Body of pancreas (tissue), 4 donors: Measurements from ENCODE around the gene SOHLH1. TPM values are rescaled to one million over a fixed set of nuclear protein-coding genes. Genes with fewer than 3 reads are reported as not detected.

Experiments
- ATAC-seq: fragments of 150-250 bp; one replicate; pipeline ENCODE4 v1.9.1; 2016
- DNase-seq, 4 donors: peaks; one replicate each; pipeline ENCODE4 v3.0.0-alpha.2; 2019
- H3K27ac ChIP-seq, 4 donors: fragments of 200-600 bp; sonication (generic); 1 replicate in 3 of 4; 2 replicates in 1 of 4; pipeline versions ENCODE4 v1.5.1 to v1.6.1; 2016 to 2019; ENCODE audit warnings: mild to moderate bottlenecking in 1 of 4, mixed read lengths in 1 of 4, moderate library complexity in 1 of 4
- H3K27me3 ChIP-seq, 2 donors: fragments of 200-600 bp; sonication (generic); one replicate each; pipeline ENCODE4 v1.6.0; 2016; ENCODE audit warnings: mild to moderate bottlenecking in 1 of 2
- H3K36me3 ChIP-seq, 2 donors: fragments of 200-600 bp; sonication (generic); replicated peaks in 1 of 2; 2 replicates each; pipeline ENCODE4 v1.5.1; 2016; ENCODE audit warnings: low read depth in 2 of 2; ENCODE audit not compliant: insufficient read depth in 1 of 2
- H3K4me1 ChIP-seq: fragments of 200-600 bp; sonication (generic); one replicate; pipeline ENCODE4 v1.6.0; 2016
- H3K4me3 ChIP-seq, 2 donors: fragments of 200-600 bp; sonication (generic); 1 replicate in 1 of 2; 2 replicates in 1 of 2; pipeline ENCODE4 v1.5.1; 2016 to 2019
- H3K9me3 ChIP-seq, 3 donors: fragments of 200-600 bp; sonication (generic); 1 replicate in 2 of 3; 2 replicates in 1 of 3; pipeline ENCODE4 v1.5.1; 2016
- POLR2A ChIP-seq, 3 donors: fragments of 450-650 bp; IDR thresholded peaks; one replicate each; pipeline ENCODE4 v1.6.1; 2016; ENCODE audit warnings: antibody characterized with exemption in 3 of 3, mild to moderate bottlenecking in 2 of 3
- WGBS, 2 donors: methylation state at CpG; one replicate each; pipeline ENCODE4 v1.1.5; 2017; 5-methylcytosine and 5-hydroxymethylcytosine counted together
- intact Hi-C: fragments of 100-400 bp; cut with DNase I; formaldehyde crosslinking; loops from one replicate; pipeline ENCODE4 v1.15.1; 2023
- total RNA-seq, 2 donors: library from RNA; depleted of rRNA; stranded (reverse); fragments of >200 nt; gene quantifications; one replicate each; pipeline ENCODE4 v1.1.0, GENCODE V29; 2016
- TF ChIP-seq, protein P1 (sequence below), 7 experiments: fragments of 450-650 bp in 4 of 7; fragments of 200-600 bp in 3 of 7; sonication (generic) in 3 of 7; IDR thresholded peaks; one replicate each; pipeline ENCODE4 v1.5.1; 2016 to 2019; ENCODE audit warnings: antibody characterized with exemption in 7 of 7

Gene SOHLH1
- total RNA-seq, 2 donors from 2014 or later = not detected

DNA sequence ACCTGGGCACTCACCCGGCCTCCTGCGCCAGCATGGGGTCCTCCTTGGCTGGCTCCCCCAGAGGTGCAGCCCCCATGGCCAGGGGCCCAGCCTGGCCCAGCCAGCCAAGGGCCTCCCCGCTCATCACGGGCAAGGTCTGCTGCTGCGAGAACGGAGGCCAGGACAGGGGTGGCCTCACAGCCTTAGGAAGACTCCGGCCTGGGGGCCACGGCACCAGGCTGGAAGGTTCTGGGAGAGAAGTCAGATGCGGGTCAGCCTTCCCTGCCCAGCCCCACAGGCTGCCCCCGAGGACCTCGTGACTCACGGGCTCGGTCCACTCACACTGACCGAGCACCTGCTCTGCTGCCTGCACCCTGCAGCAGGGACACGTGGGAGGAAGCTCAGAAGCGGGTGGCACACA lies 4.2 kb downstream of the SOHLH1 start:
- no peak for TF ChIP-seq POLR2A (IDR thresholded peaks at IDR 0.05)
- TF ChIP-seq, protein P1, sequence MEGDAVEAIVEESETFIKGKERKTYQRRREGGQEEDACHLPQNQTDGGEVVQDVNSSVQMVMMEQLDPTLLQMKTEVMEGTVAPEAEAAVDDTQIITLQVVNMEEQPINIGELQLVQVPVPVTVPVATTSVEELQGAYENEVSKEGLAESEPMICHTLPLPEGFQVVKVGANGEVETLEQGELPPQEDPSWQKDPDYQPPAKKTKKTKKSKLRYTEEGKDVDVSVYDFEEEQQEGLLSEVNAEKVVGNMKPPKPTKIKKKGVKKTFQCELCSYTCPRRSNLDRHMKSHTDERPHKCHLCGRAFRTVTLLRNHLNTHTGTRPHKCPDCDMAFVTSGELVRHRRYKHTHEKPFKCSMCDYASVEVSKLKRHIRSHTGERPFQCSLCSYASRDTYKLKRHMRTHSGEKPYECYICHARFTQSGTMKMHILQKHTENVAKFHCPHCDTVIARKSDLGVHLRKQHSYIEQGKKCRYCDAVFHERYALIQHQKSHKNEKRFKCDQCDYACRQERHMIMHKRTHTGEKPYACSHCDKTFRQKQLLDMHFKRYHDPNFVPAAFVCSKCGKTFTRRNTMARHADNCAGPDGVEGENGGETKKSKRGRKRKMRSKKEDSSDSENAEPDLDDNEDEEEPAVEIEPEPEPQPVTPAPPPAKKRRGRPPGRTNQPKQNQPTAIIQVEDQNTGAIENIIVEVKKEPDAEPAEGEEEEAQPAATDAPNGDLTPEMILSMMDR (IDR thresholded peaks at IDR 0.05) = no peak
- intact Hi-C loops = no loop called here
- H3K4me1 ChIP-seq = no peaks in the 10 kb centered on the region
- H3K27ac ChIP-seq = no peak overlapping the region
- no peaks in the 10 kb centered on the region for H3K9me3 ChIP-seq
- H3K27me3 ChIP-seq = no peaks in the 10 kb centered on the region
- H3K36me3 ChIP-seq = no peaks in the 10 kb centered on the region
- ATAC-seq (no peak), DNase-seq (no peak)
- no peak overlapping the region for H3K4me3 ChIP-seq
- WGBS, 2 donors = 67% methylated on average over 13 of the region's 16 CpGs; no CpG with 5 or more reads in 1 of the 2 donors

DNA sequence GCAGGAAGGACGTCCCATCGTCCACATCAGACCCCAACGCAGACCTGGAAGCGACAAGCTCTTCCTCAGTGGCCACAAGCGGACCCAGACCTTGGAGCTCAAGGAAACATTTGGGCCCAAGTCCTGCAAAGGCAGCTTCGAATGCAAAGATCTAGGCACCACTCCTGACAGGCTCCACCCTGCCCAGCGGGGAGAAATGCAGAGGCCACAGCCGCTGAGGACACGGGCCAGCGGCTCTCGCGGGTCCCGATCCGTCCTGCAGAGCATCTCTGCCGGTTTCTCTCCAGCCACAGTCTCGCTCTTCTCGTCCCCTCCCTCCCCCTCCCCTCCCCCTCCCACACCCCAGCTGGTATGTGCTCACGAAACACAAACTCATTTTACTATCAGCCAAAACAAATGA lies 4.9 kb downstream of the SOHLH1 start:
- WGBS, 2 donors = 26 to 45% methylated on average over 8 to 18 of the region's 18 CpGs
- no peaks in the 10 kb centered on the region for H3K9me3 ChIP-seq
- intact Hi-C loops = no loop called here
- no peak for ATAC-seq
- no peak overlapping the region for H3K4me3 ChIP-seq
- H3K27ac ChIP-seq = no peak overlapping the region
- H3K4me1 ChIP-seq = no peaks in the 10 kb centered on the region
- H3K36me3 ChIP-seq = no peaks in the 10 kb centered on the region
- no peak for TF ChIP-seq POLR2A (IDR thresholded peaks at IDR 0.05)
- TF ChIP-seq, protein P1 (IDR thresholded peaks at IDR 0.05) = no peak
- no peaks in the 10 kb centered on the region for H3K27me3 ChIP-seq
- no peak for DNase-seq

DNA sequence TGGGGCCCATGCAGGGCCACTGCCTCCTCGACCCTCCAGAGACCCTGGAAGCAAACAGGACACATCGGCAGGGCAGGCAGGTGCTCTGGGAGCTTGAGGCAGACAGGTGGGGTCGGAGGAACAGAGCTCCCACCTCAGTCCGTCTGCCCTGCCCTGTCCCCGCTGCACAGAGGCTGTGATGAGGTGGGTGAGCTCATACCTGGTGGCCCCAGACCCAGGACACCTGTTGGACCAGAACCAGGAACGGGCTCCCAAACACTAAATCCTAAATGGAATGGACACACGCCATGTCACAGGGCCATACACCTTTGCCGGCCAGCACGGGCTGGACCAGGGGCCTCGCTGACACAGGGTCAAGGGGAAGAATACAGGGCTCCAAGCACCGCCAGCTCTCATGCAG lies 5.5 kb downstream of the SOHLH1 start:
- no peaks in the 10 kb centered on the region for H3K36me3 ChIP-seq
- ATAC-seq (no peak), DNase-seq (no peak)
- H3K27ac ChIP-seq = no peak overlapping the region
- intact Hi-C loops = no loop called here
- TF ChIP-seq, protein P1 (IDR thresholded peaks at IDR 0.05) = no peak
- no peak for TF ChIP-seq POLR2A (IDR thresholded peaks at IDR 0.05)
- H3K9me3 ChIP-seq = no peaks in the 10 kb centered on the region
- no peaks in the 10 kb centered on the region for H3K27me3 ChIP-seq
- WGBS, 2 donors = 20 to 55% methylated on average over 2 to 11 of the region's 11 CpGs
- H3K4me3 ChIP-seq = no peak overlapping the region
- H3K4me1 ChIP-seq = no peaks in the 10 kb centered on the region

DNA sequence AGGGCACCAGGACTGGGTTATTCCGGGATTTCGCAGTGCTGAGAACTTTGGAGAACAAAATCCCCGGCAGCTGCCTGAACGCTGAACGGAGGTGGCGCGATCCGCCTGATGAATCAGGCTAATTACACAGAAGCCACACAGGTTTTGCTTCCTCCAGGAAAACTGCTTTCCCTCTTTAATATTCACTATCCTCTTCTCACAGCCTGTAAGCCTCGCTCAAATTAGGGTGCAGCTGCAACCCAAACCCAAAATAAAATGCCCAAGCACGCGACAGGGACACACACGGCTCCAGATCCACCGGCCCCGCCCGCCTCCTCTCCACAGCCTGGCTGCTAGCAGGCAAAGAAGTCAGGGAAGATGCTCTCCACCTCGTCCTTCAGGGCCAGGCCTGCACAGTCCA lies 6.0 kb downstream of the SOHLH1 start:
- TF ChIP-seq, protein P1 (IDR thresholded peaks at IDR 0.05) = no peak
- TF ChIP-seq POLR2A (IDR thresholded peaks at IDR 0.05) = no peak
- WGBS, 2 donors = 53 to 66% methylated on average over 11 to 16 of the region's 16 CpGs
- intact Hi-C loops = no loop called here

DNA sequence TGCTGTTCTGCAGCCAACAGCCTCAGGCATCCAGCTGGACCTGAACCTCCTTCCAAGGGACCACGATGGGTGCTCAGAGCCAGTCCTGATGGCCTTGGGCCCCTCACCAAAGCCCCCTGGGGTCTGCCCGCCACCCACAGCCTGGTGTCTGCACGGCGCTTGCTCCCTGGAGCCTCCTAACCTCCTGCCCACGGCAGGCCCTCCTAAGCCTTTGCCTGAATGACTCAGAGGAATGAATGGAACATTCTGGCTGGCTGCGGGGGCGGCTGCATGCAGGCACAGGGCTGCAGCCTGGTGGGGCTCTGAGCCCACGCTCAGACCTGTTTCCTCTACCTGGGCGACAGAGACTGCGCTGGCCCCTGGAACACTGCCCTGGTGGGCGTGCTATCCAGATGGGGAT lies 6.9 kb downstream of the SOHLH1 start:
- no peaks in the 10 kb centered on the region for H3K36me3 ChIP-seq
- intact Hi-C loops = no loop called here
- TF ChIP-seq, protein P1 (IDR thresholded peaks at IDR 0.05) = no peak
- no peak for DNase-seq
- no peak overlapping the region for H3K4me3 ChIP-seq
- no peaks in the 10 kb centered on the region for H3K4me1 ChIP-seq
- no peaks in the 10 kb centered on the region for H3K27me3 ChIP-seq
- ATAC-seq = no peak
- 33 to 55% methylated on average over 5 to 11 of the region's 11 CpGs for WGBS, 2 donors
- H3K9me3 ChIP-seq = no peaks in the 10 kb centered on the region
- H3K27ac ChIP-seq = no peak overlapping the region

More for the DNA sequence above, 6.0 kb downstream of the SOHLH1 start:
- Histone ChIP-seq H3K9me3 (no peaks in the 10 kb centered on the region), H3K36me3 (no peaks in the 10 kb centered on the region), H3K27me3 (no peaks in the 10 kb centered on the region), H3K4me3 (no peak overlapping the region), H3K4me1 (no peaks in the 10 kb centered on the region), H3K27ac (no peak overlapping the region)
- DNase-seq (no peak), ATAC-seq (no peak)
